K562 (cell line): ENCODE data around the gene BCR. TPM values are rescaled to one million over a fixed set of nuclear protein-coding genes. Genes with fewer than 3 reads are reported as not detected.
A peak's percentile ranks its signal among the peaks of the same experiment; 100 is the strongest.

Experiments
- ATAC-seq: fragments of 200-7000 bp; cut with Tn5 transposase; 3 replicates; pipeline ENCODE4 v1.9.1; 2020; ENCODE audit warnings: moderate library complexity
- BruUV-seq: library from RNA; stranded (reverse); fragments of 400-500 nt; replicated peaks from 2 replicates; lab custom pipeline; 2021; lab: Mats Ljungman, UMichigan
- CTCF ChIA-PET: fragments of 300-600 bp; formaldehyde crosslinking; extraction: SDS; loops from one replicate; lab custom pipeline; 2021; ENCODE audit warnings: low intra/inter-chr PET ratio; lab: Yijun Ruan, JAX
- POLR2A ChIA-PET: fragments of 300-600, 350-650 bp; sonication (Branson Sonifier 250); formaldehyde crosslinking; extraction: SDS; loops from one replicate; lab custom pipeline; 2021; ENCODE audit warnings: antibody characterized with exemption, inconsistent platforms; lab: Yijun Ruan, JAX
- DNase-seq, 4 experiments: peaks; one replicate each; pipeline versions ENCODE4 v3.0.0 to v3.0.0-alpha.2; 2011 to 2018; ENCODE audit warnings: low spot score in 3 of 4, mixed read lengths in 3 of 4; ENCODE audit errors: extremely low read depth in 1 of 4
- FAIRE-seq: peaks from 2 replicates; lab custom pipeline; 2011; peaks lifted over from hg19 to GRCh38; lab: Jason Lieb, UNC
- H2AFZ ChIP-seq: 2 replicates; pipeline ENCODE4 v1.6.0; 2011; ENCODE audit warnings: low read depth, low read length, control low read depth, inconsistent platforms
- H3K27ac ChIP-seq: fragments of 200-600 bp; 3 replicates; pipeline ENCODE4 v1.8.0; 2011; ENCODE audit warnings: low read depth, mild to moderate bottlenecking, control low read depth, inconsistent platforms, low read length, moderate library complexity, mixed read lengths; ENCODE audit errors: extremely low read depth
- H3K27me3 ChIP-seq, 2 experiments: fragments of 300-600 bp in 1 of 2; 2 replicates in 1 of 2; 3 replicates in 1 of 2; pipeline versions ENCODE4 v1.6.0 to v1.8.0; 2011; ENCODE audit warnings: inconsistent platforms in 2 of 2, low read length in 2 of 2, mild to moderate bottlenecking in 1 of 2, mixed read lengths in 1 of 2, moderate library complexity in 1 of 2; ENCODE audit not compliant: control insufficient read depth in 2 of 2, insufficient read depth in 2 of 2
- H3K36me3 ChIP-seq: fragments of 300-600 bp; 3 replicates; pipeline ENCODE4 v1.8.0; 2011; ENCODE audit warnings: mild to moderate bottlenecking, low read length, inconsistent platforms; ENCODE audit not compliant: control insufficient read depth, insufficient read depth
- H3K4me1 ChIP-seq, 2 experiments: fragments of 200-600 bp in 1 of 2; replicated peaks in 1 of 2; 2 replicates in 1 of 2; 3 replicates in 1 of 2; pipeline versions ENCODE4 v1.5.1 to v1.8.0; 2011; ENCODE audit warnings: inconsistent platforms in 2 of 2, low read length in 2 of 2, mild to moderate bottlenecking in 1 of 2, mixed read lengths in 1 of 2, moderate library complexity in 1 of 2; ENCODE audit not compliant: control insufficient read depth in 2 of 2, insufficient read depth in 2 of 2
- H3K4me2 ChIP-seq: 2 replicates; pipeline ENCODE4 v1.6.1; 2011; ENCODE audit warnings: low read length, control low read depth, inconsistent platforms, mixed read lengths; ENCODE audit not compliant: insufficient read depth
- H3K4me3 ChIP-seq: fragments of 200-600 bp; sonication (generic), shearing (Covaris generic); 2 replicates; pipeline ENCODE4 v1.5.1; 2016; ENCODE audit warnings: control low read depth, inconsistent platforms
- H3K79me2 ChIP-seq: fragments of 200-600 bp; 3 replicates; pipeline ENCODE4 v1.8.0; 2011; ENCODE audit warnings: low read length, inconsistent platforms; ENCODE audit not compliant: control insufficient read depth, insufficient read depth
- H3K9ac ChIP-seq, 2 experiments: 2 replicates each; pipeline versions ENCODE4 v1.6.0 to v1.6.1; 2011; ENCODE audit warnings: low read depth in 2 of 2, low read length in 2 of 2, control low read depth in 1 of 2, inconsistent platforms in 1 of 2, mild to moderate bottlenecking in 1 of 2, mixed read lengths in 1 of 2; ENCODE audit not compliant: insufficient read depth in 1 of 2
- H3K9me1 ChIP-seq: one replicate; pipeline ENCODE4 v1.6.0; 2011; ENCODE audit warnings: inconsistent platforms, mild to moderate bottlenecking, low read length, moderate library complexity; ENCODE audit not compliant: control insufficient read depth, insufficient read depth
- H3K9me3 ChIP-seq: replicated peaks from 2 replicates; pipeline ENCODE4 v1.5.1; 2011; ENCODE audit warnings: low read depth, low read length, inconsistent platforms; ENCODE audit not compliant: control insufficient read depth, insufficient read depth
- H4K20me1 ChIP-seq: replicated peaks from 2 replicates; pipeline ENCODE4 v1.6.1; 2011; ENCODE audit warnings: low read length, inconsistent platforms, mixed read lengths; ENCODE audit not compliant: control insufficient read depth, insufficient read depth
- DPF2 ChIP-seq: fragments of 450-650 bp; IDR thresholded peaks from 2 replicates; pipeline ENCODE4 v1.6.1; 2016
- HDAC2 ChIP-seq: fragments of 450-650 bp; IDR thresholded peaks from 2 replicates; pipeline ENCODE4 v1.6.1; 2016; ENCODE audit warnings: mild to moderate bottlenecking
- KLF6 ChIP-seq: fragments of 250-450 bp; sonication (Bioruptor Pico); IDR thresholded peaks from 2 replicates; pipeline ENCODE4 v1.4.0; 2020; ENCODE audit warnings: mild to moderate bottlenecking, moderate library complexity, borderline replicate concordance
- LARP7 ChIP-seq: fragments of 450-650 bp; IDR thresholded peaks from 2 replicates; pipeline ENCODE4 v1.6.1; 2016
- POLR3A ChIP-seq: IDR thresholded peaks from 2 replicates; pipeline ENCODE4 v1.6.1; 2011; ENCODE audit warnings: borderline replicate concordance, mild to moderate bottlenecking, moderate library complexity; ENCODE audit not compliant: insufficient read length, insufficient read depth; ENCODE audit errors: extremely low read depth
- RBM25 ChIP-seq: fragments of 200-400 bp; formaldehyde crosslinking; IDR thresholded peaks from 2 replicates; pipeline ENCODE4 v1.6.1; 2018; ENCODE audit warnings: low read length, low read depth, moderate library complexity; ENCODE audit not compliant: severe bottlenecking
- SMARCA5 ChIP-seq: fragments of 450-650 bp; IDR thresholded peaks from 2 replicates; pipeline ENCODE4 v1.6.1; 2016
- TGIF2 ChIP-seq: sonication (generic); formaldehyde crosslinking; IDR thresholded peaks from 2 replicates; pipeline ENCODE4 v1.8.1; 2022; ENCODE audit warnings: mild to moderate bottlenecking, missing genetic modification reagents, moderate library complexity
- TSC22D4 ChIP-seq: fragments of 450-650 bp; IDR thresholded peaks from 2 replicates; pipeline ENCODE4 v1.6.1; 2016; ENCODE audit warnings: missing genetic modification characterization, missing biosample characterization, control low read depth
- ZFP36 ChIP-seq: fragments of 150-350 bp; IDR thresholded peaks from 2 replicates; pipeline ENCODE4 v1.6.1; 2018; ENCODE audit warnings: low read length, low read depth; ENCODE audit not compliant: partially characterized antibody
- ZNF316 ChIP-seq: fragments of 450-650 bp; IDR thresholded peaks from 2 replicates; pipeline ENCODE4 v1.6.1; 2016
- ZNF41 ChIP-seq: fragments of 250-450 bp; sonication (Bioruptor Pico); conservative IDR thresholded peaks from 2 replicates; pipeline ENCODE4 v1.4.0; 2020; ENCODE audit warnings: mild to moderate bottlenecking
- ZNF589 ChIP-seq: fragments of 200-800 bp; sonication (Bioruptor generic); IDR thresholded peaks from 2 replicates; pipeline ENCODE4 v1.6.1; 2016; ENCODE audit warnings: low read depth, missing genetic modification characterization, missing compliant biosample characterization
- WGBS: fragments of 100-300 bp; shearing (Covaris generic); methylation state at CpG from one replicate; pipeline ENCODE4 v1.1.6; 2016; ENCODE audit warnings: low coverage, mixed read lengths; ENCODE audit not compliant: insufficient coverage; ENCODE audit errors: missing lambda C conversion rate; 5-methylcytosine and 5-hydroxymethylcytosine counted together
- in situ Hi-C: fragments of 300-500 bp; cut with MboI; formaldehyde crosslinking; loops from 4 replicates; pipeline ENCODE4 v1.15.0; 2018; ENCODE audit warnings: inconsistent platforms, mixed read lengths
- intact Hi-C: fragments of 100-400 bp; cut with micrococcal nuclease; formaldehyde crosslinking; loops from 2 replicates; pipeline ENCODE4 v1.14.2; 2022
- polyA plus RNA-seq, 8 experiments: library from polyadenylated mRNA; depleted of rRNA in 4 of 8; stranded (reverse) in 5 of 8; unstranded in 3 of 8; fragments of >200 nt; fragmentation: Nextera tagmentation in 2 of 8; fragmentation: Illumina TruSeq in 1 of 8; extraction: Ambion mirVana in 2 of 8; extraction: Trizol in 1 of 8; gene quantifications; 2 replicates each; pipeline versions ENCODE4 v1.2.1 to v1.2.3, GENCODE V29; 2011 to 2014; ENCODE audit warnings: inconsistent platforms in 1 of 8, missing spikeins in 1 of 8
- total RNA-seq, 7 experiments: library from RNA; depleted of rRNA in 6 of 7; stranded (reverse); fragments of >200 nt in 6 of 7; fragmentation: Illumina TruSeq in 2 of 7; extraction: Trizol in 2 of 7; gene quantifications; 2 replicates each; pipeline versions ENCODE4 v1.2.1 to v1.2.3, GENCODE V29; 2011 to 2021; ENCODE audit warnings: low replicate concordance in 1 of 7

Gene BCR
- total and polyA plus RNA-seq, 9 of the 15 experiments (the other 6 are each of a cell fraction or from before 2014, with no cell fraction given): 0.41 to 150 (median 45.6) TPM

DNA sequence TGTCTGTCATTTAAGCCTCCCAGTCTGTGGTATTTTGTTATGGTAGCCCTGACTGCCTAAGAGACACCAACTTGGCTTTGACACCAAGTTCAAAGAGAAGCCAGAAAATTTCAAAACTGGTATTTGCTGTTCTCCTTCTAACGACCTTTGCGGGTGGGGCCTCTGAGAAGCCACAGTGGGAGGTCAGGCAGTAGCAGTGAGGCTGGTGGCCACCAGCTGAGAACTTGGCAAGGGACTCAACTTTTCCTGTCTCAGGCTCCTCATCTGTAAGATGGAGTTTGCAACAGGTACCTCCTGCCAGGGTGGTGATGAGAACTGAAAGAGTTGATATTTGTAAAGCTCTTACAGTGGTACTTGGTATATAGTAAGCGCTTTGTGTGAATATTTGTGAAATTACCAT, 183.4 kb downstream of the BCR start (continued):
- no peak for TF ChIP-seq KLF6 (CRISPR knock-in tag)
- no peak for TF ChIP-seq LARP7
- no peak for TF ChIP-seq TSC22D4
- TF ChIP-seq DPF2: no peak
- TF ChIP-seq ZNF41 (CRISPR knock-in tag): no peak
- TF ChIP-seq ZNF316: no peak
- no peak for TF ChIP-seq ZNF589 (CRISPR knock-in tag)
- no peak for TF ChIP-seq POLR3A

DNA sequence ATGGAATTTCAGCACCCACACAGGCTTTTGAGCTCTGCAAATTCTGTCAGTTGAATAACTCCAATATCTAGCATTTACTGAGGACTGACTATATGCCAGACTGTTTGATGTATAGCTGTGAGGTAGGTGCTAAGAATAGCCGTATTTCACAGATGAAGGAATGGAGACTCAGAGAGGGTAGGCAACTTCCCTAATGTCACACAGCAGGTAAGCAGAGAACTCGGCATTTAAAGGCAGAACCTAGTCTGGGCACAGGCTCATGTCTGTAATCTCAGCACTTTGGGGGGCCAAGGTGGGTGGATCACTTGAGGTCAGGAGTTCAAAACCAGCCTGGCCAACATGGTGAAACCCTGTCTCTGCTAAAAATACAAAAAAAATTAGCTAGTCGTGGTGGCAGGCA, 184.1 kb downstream of the BCR start:
- no peaks in the 10 kb centered on the region; a peak in 1 of 5 replicates for H3K27me3 ChIP-seq
- no peak overlapping the region for H3K27ac ChIP-seq
- H4K20me1 ChIP-seq: no peaks in the 10 kb centered on the region
- no TSS peak for BruUV-seq
- no peak overlapping the region for H3K9ac ChIP-seq
- no peaks in the 10 kb centered on the region for H3K9me3 ChIP-seq
- POLR2A ChIA-PET: no interaction called here
- no peak for DNase-seq
- no peak overlapping the region for H3K4me2 ChIP-seq
- CTCF ChIA-PET: no interaction called here
- WGBS: 0% methylated on average over 3 of the region's 3 CpGs
- TF ChIP-seq HDAC2: no peak
- TF ChIP-seq ZFP36: peak; percentile 55
- TF ChIP-seq TGIF2 (CRISPR knock-in tag): no peak
- TF ChIP-seq RBM25: peak; percentile 47
- TF ChIP-seq SMARCA5: no peak
- no peak overlapping the region for H3K4me3 ChIP-seq
- H3K4me1 ChIP-seq: no peaks in the 10 kb centered on the region
- in situ Hi-C loops (no loop called here), intact Hi-C loops (no loop called here)
- H2AFZ ChIP-seq: no peak overlapping the region
- no peak for ATAC-seq
- FAIRE-seq: no peak
- no peaks in the 10 kb centered on the region for H3K79me2 ChIP-seq
- no peaks in the 10 kb centered on the region for H3K9me1 ChIP-seq
- no peaks in the 10 kb centered on the region for H3K36me3 ChIP-seq
